ENCODE data around the gene C1orf21.

GRCh38 chr1:184464757-184465156 is 77.9 kb downstream of the C1orf21 start:
- TF ChIP-seq POLR2AphosphoS5 (IDR thresholded peaks at IDR 0.05; ENCODE audit: borderline replicate concordance, low read depth, low read length) (no peak), EZH2 (IDR thresholded peaks at IDR 0.05) (no peak), FOXP2 (optimal IDR thresholded peaks at IDR 0.05; ENCODE audit: control extremely low read depth, extremely low read length, insufficient read depth) (no peak)
